Esophagus squamous epithelium (tissue), 5 donors: ENCODE measurements around the gene SCG3. TPM values are rescaled to one million over a fixed set of nuclear protein-coding genes. Genes with fewer than 3 reads are reported as not detected.

Source experiments
- DNase-seq: peaks from one replicate; lab custom pipeline; 2025; lab: John Stamatoyannopoulos, UW
- H3K27ac ChIP-seq, 4 donors: fragments of 200-600 bp; sonication (generic); one replicate each; pipeline ENCODE4 v1.5.1; 2016 to 2019; ENCODE audit warnings: mild to moderate bottlenecking in 1 of 4
- H3K27me3 ChIP-seq, 4 donors: fragments of 200-600 bp; sonication (generic); 1 replicate in 3 of 4; 2 replicates in 1 of 4; pipeline versions ENCODE4 v1.5.1 to v1.6.0; 2017 to 2021; ENCODE audit warnings: antibody characterized with exemption in 1 of 4
- H3K36me3 ChIP-seq, 3 donors: fragments of 200-600 bp; sonication (generic); one replicate each; pipeline ENCODE4 v1.5.1; 2016 to 2019
- H3K4me1 ChIP-seq, 3 donors: fragments of 200-600 bp; sonication (generic); one replicate each; pipeline ENCODE4 v1.5.1; 2017 to 2019
- H3K4me3 ChIP-seq, 4 donors: fragments of 200-600 bp; sonication (generic); 1 replicate in 3 of 4; 2 replicates in 1 of 4; pipeline ENCODE4 v1.5.1; 2016 to 2019; ENCODE audit warnings: mild to moderate bottlenecking in 2 of 4, moderate library complexity in 1 of 4
- H3K9me3 ChIP-seq, 3 donors: fragments of 200-600 bp; sonication (generic); one replicate each; pipeline ENCODE4 v1.5.1; 2016 to 2019
- CTCF ChIP-seq, 6 experiments: fragments of 450-650 bp in 4 of 6; fragments of 200-600 bp in 2 of 6; sonication (generic) in 2 of 6; IDR thresholded peaks; one replicate each; pipeline ENCODE4 v1.5.1; 2016 to 2019; ENCODE audit warnings: antibody characterized with exemption in 6 of 6, mild to moderate bottlenecking in 4 of 6, moderate library complexity in 4 of 6
- POLR2A ChIP-seq, 4 donors: fragments of 450-650 bp; IDR thresholded peaks; one replicate each; pipeline ENCODE4 v1.6.1; 2017; ENCODE audit warnings: antibody characterized with exemption in 4 of 4, mild to moderate bottlenecking in 4 of 4, moderate library complexity in 3 of 4
- WGBS, 2 donors: methylation state at CpG; one replicate each; pipeline ENCODE4 v1.1.5; 2018; 5-methylcytosine and 5-hydroxymethylcytosine counted together
- intact Hi-C: fragments of 100-400 bp; cut with DNase I; formaldehyde crosslinking; loops from one replicate; pipeline ENCODE4 v1.15.0; 2022
- total RNA-seq, 4 donors: library from RNA; depleted of rRNA; stranded (reverse); fragments of >200 nt; gene quantifications; one replicate each; pipeline ENCODE4 v1.1.0, GENCODE V29; 2016
- donor health status: DM: yes; HTN: yes; CAD: no.

Gene SCG3
- total RNA-seq, 4 donors from 2014 or later = 0.38 TPM; not detected in 3

- 43 to 60% methylated on average over 1 of the region's 1 CpG for WGBS, 2 donors
- intact Hi-C loops = no loop called here
- H3K4me1 ChIP-seq = peaks cover 0 to 17% (median 10%) of the 10 kb centered on the region in 3 donors
- DNase-seq = no peak
- H3K36me3 ChIP-seq = no peaks in the 10 kb centered on the region
- no peaks in the 10 kb centered on the region for H3K27me3 ChIP-seq
- H3K27ac ChIP-seq = peak overlapping the region in 2 of 4 donors; percentile 25 to 34
- TF ChIP-seq CTCF (IDR thresholded peaks at IDR 0.05) (no peak), POLR2A (IDR thresholded peaks at IDR 0.05) (no peak)
- H3K4me3 ChIP-seq = no peak overlapping the region
- no peaks in the 10 kb centered on the region for H3K9me3 ChIP-seq
Measured at GRCh38 chr15:51758645-51759044, 77.3 kb downstream of the SCG3 start.

- H3K27ac ChIP-seq = peak overlapping the region in 1 of 4 donors; percentile 25
- intact Hi-C loops = no loop called here
- DNase-seq = no peak
- 51 to 68% methylated on average over 3 of the region's 3 CpGs for WGBS, 2 donors
- H3K4me1 ChIP-seq = peaks cover 0 to 17% (median 10%) of the 10 kb centered on the region in 3 donors
- no peaks in the 10 kb centered on the region for H3K36me3 ChIP-seq
- no peak for TF ChIP-seq CTCF (IDR thresholded peaks at IDR 0.05)
- no peak for TF ChIP-seq POLR2A (IDR thresholded peaks at IDR 0.05)
- no peaks in the 10 kb centered on the region for H3K9me3 ChIP-seq
- no peaks in the 10 kb centered on the region for H3K27me3 ChIP-seq
- no peak overlapping the region for H3K4me3 ChIP-seq
Measured at GRCh38 chr15:51759557-51760070, 78.3 kb downstream of the SCG3 start.

GRCh38 chr15:51760805-51761204, 79.5 kb downstream of the SCG3 start:
- no peak overlapping the region for H3K4me3 ChIP-seq
- 68 to 74% methylated on average over 3 of the region's 3 CpGs for WGBS, 2 donors
- H3K27ac ChIP-seq = no peak overlapping the region
- intact Hi-C loops = no loop called here
- no peak for TF ChIP-seq CTCF (IDR thresholded peaks at IDR 0.05)
- TF ChIP-seq POLR2A (IDR thresholded peaks at IDR 0.05) = no peak
- no peaks in the 10 kb centered on the region for H3K9me3 ChIP-seq
- DNase-seq = no peak
- no peaks in the 10 kb centered on the region for H3K27me3 ChIP-seq
- H3K36me3 ChIP-seq = no peaks in the 10 kb centered on the region
- peaks cover 0 to 12% (median 10%) of the 10 kb centered on the region in 3 donors for H3K4me1 ChIP-seq

- no peak overlapping the region for H3K27ac ChIP-seq
- no peaks in the 10 kb centered on the region for H3K27me3 ChIP-seq
- H3K9me3 ChIP-seq = no peaks in the 10 kb centered on the region
- H3K4me1 ChIP-seq = peaks cover 0 to 6% (median 2%) of the 10 kb centered on the region in 3 donors
- 88 to 92% methylated on average over 7 of the region's 7 CpGs for WGBS, 2 donors
- DNase-seq = no peak
- intact Hi-C loops = no loop called here
- peaks cover 0 to 37% (median 0%) of the 10 kb centered on the region in 3 donors for H3K36me3 ChIP-seq
- H3K4me3 ChIP-seq = no peak overlapping the region
- TF ChIP-seq CTCF (IDR thresholded peaks at IDR 0.05) = no peak
- TF ChIP-seq POLR2A (IDR thresholded peaks at IDR 0.05) = no peak
Measured at GRCh38 chr15:51765751-51766150, 84.4 kb downstream of the SCG3 start.

GRCh38 chr15:51766341-51766740, 85.0 kb downstream of the SCG3 start:
- Histone ChIP-seq H3K9me3 (no peaks in the 10 kb centered on the region), H3K36me3 (peaks cover 0 to 37% (median 0%) of the 10 kb centered on the region in 3 donors), H3K4me1 (peaks cover 0 to 6% (median 0%) of the 10 kb centered on the region in 3 donors), H3K27ac (no peak overlapping the region), H3K27me3 (no peaks in the 10 kb centered on the region), H3K4me3 (no peak overlapping the region)
- 88 to 100% methylated on average over 1 of the region's 1 CpG for WGBS, 2 donors
- intact Hi-C loops = no loop called here
- no peak for DNase-seq
- TF ChIP-seq CTCF (IDR thresholded peaks at IDR 0.05) (no peak), POLR2A (IDR thresholded peaks at IDR 0.05) (no peak)
